CD4-positive, alpha-beta T cell treated with Interleukin-4 for 1 hour (primary cell): ENCODE measurements around the gene MACC1.
"Not testable (repeated sequence)": the region's sequence is repeated elsewhere in the genome, so short reads cannot be mapped to it uniquely, and the experiment has no call there.

Source experiments
- DNase-seq, 2 donors: peaks; one replicate each; pipeline ENCODE4 v3.0.0-alpha.2; 2020 to 2022

The MACC1 gene

DNA sequence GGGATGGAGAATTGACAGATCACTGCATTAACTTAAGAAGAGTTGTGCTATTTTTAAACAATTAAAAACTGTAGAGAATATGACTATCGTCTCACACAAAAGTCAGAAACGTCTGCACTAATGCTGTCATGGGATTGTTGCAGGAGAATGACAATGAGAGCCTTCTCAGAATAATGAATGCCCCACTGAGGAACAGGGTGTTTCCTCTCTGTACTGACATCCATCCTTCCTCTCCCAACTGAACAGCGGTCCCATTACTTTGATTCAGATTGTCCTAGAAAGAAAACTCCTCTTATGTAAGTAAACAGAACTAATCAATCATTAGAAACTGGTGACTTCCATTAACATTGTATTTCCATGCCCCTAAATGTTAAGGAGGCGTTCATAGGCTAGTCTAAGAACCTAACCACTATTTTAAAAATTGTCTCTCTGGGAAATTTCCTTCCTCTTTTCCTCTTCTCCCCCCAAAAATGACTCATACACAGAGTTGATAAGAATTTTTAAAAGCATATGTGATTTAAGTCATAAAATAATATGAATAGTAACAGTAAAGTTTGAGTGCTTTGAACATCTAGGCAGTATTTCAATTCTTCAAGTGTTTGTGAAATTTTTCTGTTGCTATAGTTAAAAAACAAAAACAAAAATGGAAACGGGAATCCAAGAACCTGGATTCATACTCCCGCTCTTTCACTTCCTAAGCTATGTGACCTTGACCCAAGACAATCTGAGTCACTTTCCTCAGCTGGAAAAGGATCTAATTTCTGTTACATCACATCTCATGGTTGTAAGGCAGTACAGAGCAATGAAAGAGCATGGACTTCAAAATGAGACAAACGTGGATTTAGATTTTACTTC, 12.7 kb upstream of the MACC1 start:
- DNase-seq, result no peak

DNA sequence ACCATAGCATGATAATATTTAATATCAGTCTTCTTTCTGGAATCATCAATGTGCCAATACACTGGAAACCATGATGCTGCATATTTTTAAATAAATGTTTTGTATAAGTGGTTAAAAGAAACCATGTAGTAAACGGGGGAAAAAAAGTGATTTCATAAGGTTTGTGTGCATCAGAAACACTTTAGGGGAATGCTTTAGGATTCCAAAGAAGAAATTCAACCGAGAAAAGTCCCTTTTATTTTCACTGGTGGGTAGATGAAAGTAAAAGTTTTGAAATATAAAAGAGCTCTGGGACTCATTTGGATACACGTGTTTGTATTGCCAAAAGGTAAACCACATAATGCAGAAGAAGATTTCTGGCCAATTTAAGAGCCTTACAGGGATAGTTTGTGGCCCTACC, 11.9 kb upstream of the MACC1 start:
- DNase-seq, result no peak

DNA sequence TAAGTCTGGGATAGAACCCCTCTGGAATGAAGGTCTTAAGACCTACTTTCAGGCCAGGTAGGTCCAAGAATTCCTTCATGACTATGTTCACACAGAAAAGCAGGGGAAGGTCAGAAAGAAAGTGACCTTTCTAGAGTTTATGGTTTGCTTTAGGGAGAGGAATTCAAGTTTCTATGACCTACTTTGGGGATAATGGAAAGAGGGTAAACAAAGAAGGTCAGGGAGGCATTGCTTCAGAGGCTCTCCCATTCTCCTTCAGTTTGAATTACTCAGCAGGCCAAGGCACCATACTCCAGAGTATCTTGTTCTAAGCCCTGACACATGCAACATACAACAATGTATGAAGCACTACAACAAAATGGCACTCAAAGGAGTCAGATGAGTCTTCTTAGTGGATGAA, 11.5 kb upstream of the MACC1 start:
- no peak for DNase-seq

- DNase-seq, result no peak
These were observed 10.2 kb upstream of the MACC1 start for GRCh38 chr7:20227291-20227795.

DNA sequence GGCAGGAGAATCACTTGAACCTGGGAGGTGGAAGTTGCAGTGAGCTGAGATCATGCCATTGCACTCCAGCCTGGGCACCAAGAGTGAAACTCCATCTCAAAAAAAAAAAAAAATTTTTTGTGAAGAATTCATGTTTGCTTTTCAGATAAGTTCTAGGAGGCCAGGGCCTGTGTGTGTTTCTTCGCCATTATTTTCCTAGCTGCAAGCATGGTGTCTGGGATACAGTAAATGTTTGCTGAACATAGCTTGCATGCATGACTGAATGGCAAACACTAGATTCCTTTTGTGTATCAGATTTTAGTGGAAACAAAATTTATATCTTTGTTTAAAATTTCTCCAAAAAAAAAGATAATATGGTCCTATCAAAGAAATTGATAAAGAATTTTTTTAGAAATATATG, 9.7 kb upstream of the MACC1 start:
- no peak for DNase-seq

DNA sequence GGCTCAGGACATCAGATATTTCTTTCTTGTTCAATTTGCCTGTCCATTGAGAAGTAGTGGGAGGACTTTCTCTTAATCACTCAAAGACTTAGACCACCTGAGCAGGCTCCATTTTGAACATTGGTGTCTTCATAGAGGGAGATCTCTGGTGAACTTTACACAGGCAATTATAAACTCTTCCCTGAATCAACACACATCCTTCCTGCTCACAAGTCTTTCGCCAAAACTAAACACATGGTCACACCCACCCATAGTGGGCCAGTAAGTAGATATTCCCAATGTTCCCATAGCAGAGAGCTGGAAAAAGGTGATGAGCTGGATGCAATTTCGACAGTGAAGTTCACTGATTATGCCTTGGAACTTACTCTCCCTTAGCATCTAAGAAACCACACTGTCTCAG, 8.2 kb upstream of the MACC1 start:
- DNase-seq, result no peak

GRCh38 chr7:20224025-20224424, 6.8 kb upstream of the MACC1 start:
- no peak for DNase-seq

GRCh38 chr7:20223356-20223755, 6.2 kb upstream of the MACC1 start:
- no peak for DNase-seq

GRCh38 chr7:20222219-20222828, 5.1 kb upstream of the MACC1 start:
- DNase-seq, result no peak

- no peak for DNase-seq
These were observed 3.9 kb upstream of the MACC1 start for GRCh38 chr7:20220921-20221547.

DNA sequence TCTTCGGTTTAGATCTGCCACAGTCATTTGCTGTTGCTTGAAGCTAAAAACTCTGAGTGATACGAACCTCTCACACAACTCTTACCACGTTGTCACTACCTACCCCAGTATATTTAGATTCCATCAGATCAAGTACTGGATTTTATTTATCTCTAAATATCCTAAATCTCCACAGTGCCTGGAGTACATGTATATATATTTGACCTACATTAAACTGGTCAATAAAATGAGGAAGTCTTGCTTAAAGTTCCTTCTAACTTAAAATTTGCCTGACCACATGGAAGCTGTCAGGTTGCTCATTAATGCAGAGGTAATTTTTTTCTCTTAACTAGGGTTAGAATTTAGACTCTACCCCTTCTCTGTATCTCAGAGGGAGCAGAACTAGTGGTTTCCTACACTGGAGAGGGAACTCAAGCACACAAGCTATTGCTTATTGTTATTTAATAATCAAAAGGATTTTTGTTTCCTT, 3.1 kb upstream of the MACC1 start:
- DNase-seq, result peak in 1 of 2 donors; percentile 8

DNA sequence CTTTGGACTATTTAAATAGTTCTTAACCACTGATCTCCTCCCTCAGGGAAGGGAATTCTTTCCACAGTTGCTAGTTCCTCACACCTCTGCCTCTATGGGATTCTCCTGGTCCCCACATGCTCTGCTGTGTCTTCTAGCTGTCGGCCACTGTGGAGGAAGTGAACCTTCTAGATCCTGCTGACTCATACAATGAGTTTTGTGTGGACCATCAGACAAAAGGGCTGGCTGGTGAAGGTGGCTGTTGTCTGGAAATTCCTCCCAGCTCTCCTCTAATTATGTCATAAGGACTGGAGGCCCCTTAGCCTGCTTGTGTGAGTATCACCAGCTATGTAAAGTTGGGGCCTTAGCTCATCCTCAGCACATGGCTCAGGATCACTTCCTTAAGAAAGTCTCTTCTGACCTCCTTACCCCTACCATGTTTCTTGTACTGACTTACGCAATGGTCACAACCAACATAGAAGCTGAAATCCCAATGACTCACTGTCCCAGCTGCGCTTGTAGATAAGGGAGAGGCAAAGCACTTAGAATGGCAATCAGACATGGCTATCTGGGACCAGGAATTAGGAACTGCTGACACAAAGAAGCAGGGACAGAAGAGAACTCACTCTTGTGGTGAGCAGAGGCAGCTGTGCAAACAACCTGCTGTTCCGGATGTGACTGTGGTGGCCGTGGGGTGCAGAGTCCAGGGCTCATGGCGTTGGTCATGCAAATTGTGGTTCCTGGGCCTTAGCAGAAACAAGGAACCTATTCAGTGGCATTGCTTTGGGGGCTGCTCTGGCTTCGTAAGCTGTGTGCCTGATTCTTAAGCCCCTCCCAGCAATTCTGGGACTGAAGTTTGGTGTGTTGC, 2.5 kb upstream of the MACC1 start:
- peak; percentile 25 to 83 for DNase-seq

DNA sequence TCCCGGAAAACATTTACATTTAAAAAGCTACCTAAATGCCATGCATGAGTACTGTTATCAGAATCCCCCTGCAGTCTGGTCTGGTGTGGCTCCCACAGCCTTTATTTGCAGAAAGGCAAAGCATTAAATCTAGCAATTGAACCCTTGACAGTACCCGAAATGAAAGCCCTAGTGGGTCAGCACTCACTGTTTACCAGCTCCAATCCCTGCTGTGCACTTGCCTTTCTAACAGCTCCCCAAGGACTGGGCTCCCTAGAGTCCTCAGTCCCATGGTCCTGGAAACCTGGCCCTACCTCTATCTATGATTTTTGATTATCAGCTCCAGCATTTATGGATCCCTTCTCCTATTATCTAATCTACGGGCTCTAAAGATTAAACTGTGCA, 1.9 kb upstream of the MACC1 start:
- no peak for DNase-seq

DNA sequence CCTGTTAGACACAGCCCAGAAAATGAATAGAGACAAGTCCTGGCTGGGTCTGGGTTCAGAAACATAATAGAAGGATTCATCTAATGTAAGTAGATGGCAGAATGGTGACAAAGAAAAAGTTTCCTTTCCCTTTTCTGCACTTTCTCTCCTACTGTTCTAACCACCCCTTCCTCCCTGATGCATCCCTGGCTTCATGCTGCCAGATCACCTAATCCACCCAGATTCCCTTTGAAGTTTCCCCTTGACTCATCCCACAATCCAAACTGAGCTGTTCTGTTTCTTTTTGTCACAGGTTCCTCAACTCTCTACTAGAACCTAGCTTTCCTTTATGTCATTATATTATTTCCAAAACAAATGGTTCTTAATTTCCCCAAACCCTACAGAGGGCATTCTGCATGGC, 1.1 kb upstream of the MACC1 start:
- DNase-seq, result no peak

GRCh38 chr7:20216406-20217036, 663 bp downstream of the MACC1 start:
- DNase-seq, result no peak

GRCh38 chr7:20214921-20215669, 2.1 kb downstream of the MACC1 start:
- no peak for DNase-seq

- no peak for DNase-seq
These were observed 3.1 kb downstream of the MACC1 start for GRCh38 chr7:20214132-20214531.

DNA sequence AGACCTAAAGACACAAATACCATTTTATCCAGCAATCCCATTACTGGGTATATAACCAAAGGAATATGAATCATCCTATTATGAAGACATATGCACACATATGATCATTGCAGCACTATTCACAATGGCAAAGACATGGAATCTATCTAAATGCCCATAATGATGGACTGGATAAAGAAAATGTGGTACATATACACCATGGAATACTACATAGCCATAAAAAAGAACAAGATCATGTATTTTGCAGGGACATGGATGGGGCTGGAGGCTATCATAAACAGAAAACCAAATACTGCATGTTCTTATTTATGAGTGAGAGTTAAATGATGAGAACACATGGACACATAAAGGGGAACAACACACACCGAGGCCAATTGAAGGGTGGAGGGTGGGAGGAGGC, 3.8 kb downstream of the MACC1 start:
- DNase-seq, result no peak

DNA sequence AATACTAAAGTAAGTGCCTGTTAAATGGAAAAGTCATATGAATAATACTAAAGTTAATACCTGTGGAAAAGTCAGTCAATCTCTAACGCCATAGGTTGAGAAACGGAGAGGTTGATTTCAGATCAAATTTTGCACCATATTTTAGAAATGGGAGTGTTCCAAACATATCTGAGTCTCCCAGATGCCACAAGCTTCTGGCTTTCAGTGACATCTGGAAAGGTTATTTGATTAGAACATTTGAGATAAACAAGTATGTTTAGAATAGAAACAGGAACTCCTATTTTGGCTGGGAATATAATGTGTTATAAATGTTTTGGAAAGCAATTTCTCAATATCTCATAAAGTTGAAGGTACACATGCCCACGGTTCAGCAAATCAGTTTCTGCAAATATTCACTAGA, 5.8 kb downstream of the MACC1 start:
- no peak for DNase-seq

GRCh38 chr7:20208651-20209307, 8.4 kb downstream of the MACC1 start:
- DNase-seq, result no peak

DNA sequence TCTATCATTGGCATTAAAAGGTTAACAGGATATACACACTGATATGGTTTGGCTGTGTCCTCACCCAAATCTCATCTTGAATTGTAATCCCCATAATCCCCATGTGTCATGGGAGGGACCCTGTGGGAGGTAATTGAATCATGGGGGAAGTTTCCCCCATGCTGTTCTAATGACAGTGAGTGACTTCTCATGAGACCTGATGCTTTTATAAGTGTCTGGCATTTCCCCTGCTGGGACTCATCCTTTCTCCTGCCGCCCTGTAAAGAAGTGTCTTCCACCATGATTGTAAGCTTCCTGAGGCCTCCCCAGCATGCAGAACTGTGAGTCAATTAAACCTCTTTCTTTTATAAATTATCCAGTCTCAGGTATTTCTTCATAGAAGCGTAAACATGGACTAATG, 9.4 kb downstream of the MACC1 start:
- DNase-seq, result not testable (repeated sequence)
